CD14-positive monocyte (primary cell): Measurements from ENCODE around the gene RPL10L. TPM values are rescaled to one million over a fixed set of nuclear protein-coding genes. Genes with fewer than 3 reads are reported as not detected.
A peak's percentile ranks its signal among the peaks of the same experiment; 100 is the strongest.

Source experiments
- DNase-seq, 3 donors: peaks; one replicate each; pipeline ENCODE4 v3.0.0-alpha.2; 2011 to 2022
- H2AFZ ChIP-seq: 2 replicates; pipeline ENCODE4 v1.6.0; 2012; ENCODE audit warnings: mild to moderate bottlenecking, low read depth, low read length, inconsistent platforms; ENCODE audit not compliant: insufficient read depth, poor library complexity, severe bottlenecking
- H3K27ac ChIP-seq, 2 donors: 1 replicate in 1 of 2; 2 replicates in 1 of 2; pipeline ENCODE4 v1.5.1; 2012 to 2013; ENCODE audit warnings: low read length in 2 of 2, control low read depth in 1 of 2, inconsistent platforms in 1 of 2, low read depth in 1 of 2, mild to moderate bottlenecking in 1 of 2
- H3K27me3 ChIP-seq, 2 donors: one replicate each; pipeline versions ENCODE4 v1.6.0 to v1.6.1; 2011 to 2013; ENCODE audit warnings: low read length in 2 of 2; ENCODE audit not compliant: control insufficient read depth in 2 of 2, insufficient read depth in 2 of 2
- H3K36me3 ChIP-seq, 2 donors: replicated peaks in 1 of 2; 1 replicate in 1 of 2; 2 replicates in 1 of 2; pipeline versions ENCODE4 v1.5.1 to v1.6.1; 2012 to 2013; ENCODE audit warnings: low read length in 2 of 2, control low read depth in 1 of 2, inconsistent platforms in 1 of 2, mild to moderate bottlenecking in 1 of 2; ENCODE audit not compliant: insufficient read depth in 2 of 2, control insufficient read depth in 1 of 2
- H3K4me1 ChIP-seq, 2 donors: 1 replicate in 1 of 2; 2 replicates in 1 of 2; pipeline versions ENCODE4 v1.5.1 to v1.6.1; 2012 to 2013; ENCODE audit warnings: low read length in 2 of 2, control low read depth in 1 of 2, inconsistent platforms in 1 of 2, mild to moderate bottlenecking in 1 of 2, moderate library complexity in 1 of 2; ENCODE audit not compliant: insufficient read depth in 2 of 2, control insufficient read depth in 1 of 2
- H3K4me2 ChIP-seq: replicated peaks from 2 replicates; pipeline ENCODE3; 2012; ENCODE audit warnings: low read length, moderate library complexity, mild to moderate bottlenecking; ENCODE audit not compliant: poor library complexity, severe bottlenecking; ENCODE audit errors: extremely low read depth
- H3K4me3 ChIP-seq, 3 experiments: fragments of 200-600 bp in 1 of 3; sonication (generic) in 1 of 3; replicated peaks in 1 of 3; 1 replicate in 2 of 3; 2 replicates in 1 of 3; pipeline ENCODE4 v1.5.1; 2011 to 2013; ENCODE audit warnings: low read length in 3 of 3, mild to moderate bottlenecking in 3 of 3, control low read depth in 2 of 3, low read depth in 2 of 3, inconsistent platforms in 1 of 3, moderate library complexity in 1 of 3
- H3K79me2 ChIP-seq: 2 replicates; pipeline ENCODE4 v1.6.0; 2012; ENCODE audit warnings: mild to moderate bottlenecking, control low read depth, inconsistent platforms, low read length, moderate library complexity; ENCODE audit not compliant: insufficient read depth
- H3K9ac ChIP-seq: 2 replicates; pipeline ENCODE4 v1.6.0; 2017; ENCODE audit warnings: low read length, mild to moderate bottlenecking; ENCODE audit not compliant: insufficient read depth, poor library complexity, severe bottlenecking
- H3K9me3 ChIP-seq, 2 donors: replicated peaks in 1 of 2; 1 replicate in 1 of 2; 2 replicates in 1 of 2; pipeline versions ENCODE4 v1.5.1 to v1.6.1; 2012 to 2013; ENCODE audit warnings: low read length in 2 of 2, control low read depth in 1 of 2; ENCODE audit not compliant: control insufficient read depth in 1 of 2, insufficient read depth in 1 of 2
- H4K20me1 ChIP-seq: 2 replicates; pipeline ENCODE4 v1.6.0; 2012; ENCODE audit warnings: mild to moderate bottlenecking, low read length, control low read depth, moderate library complexity; ENCODE audit not compliant: insufficient read depth
- H3K27ac Mint-ChIP-seq, 7 donors: one replicate each; pipeline ENCODE4 v1.8.0; 2020; ENCODE audit warnings: mild to moderate bottlenecking in 7 of 7, mixed read lengths in 7 of 7, moderate library complexity in 6 of 7, inconsistent platforms in 2 of 7
- H3K27me3 Mint-ChIP-seq, 3 donors: one replicate each; pipeline ENCODE4 v1.8.0; 2021 to 2022; ENCODE audit warnings: low read depth in 3 of 3, mild to moderate bottlenecking in 3 of 3, mixed read lengths in 3 of 3, moderate library complexity in 3 of 3, inconsistent platforms in 1 of 3
- H3K36me3 Mint-ChIP-seq, 2 donors: one replicate each; pipeline ENCODE4 v1.8.0; 2020; ENCODE audit warnings: mixed read lengths in 2 of 2, inconsistent platforms in 1 of 2, mild to moderate bottlenecking in 1 of 2
- H3K4me1 Mint-ChIP-seq: one replicate; pipeline ENCODE4 v1.8.0; 2020; ENCODE audit warnings: mild to moderate bottlenecking, mixed read lengths
- H3K4me3 Mint-ChIP-seq, 2 donors: one replicate each; pipeline ENCODE4 v1.8.0; 2020; ENCODE audit warnings: mild to moderate bottlenecking in 2 of 2, mixed read lengths in 2 of 2, moderate library complexity in 1 of 2
- H3K9me3 Mint-ChIP-seq, 7 donors: one replicate each; pipeline ENCODE4 v1.8.0; 2020 to 2022; ENCODE audit warnings: mixed read lengths in 7 of 7, mild to moderate bottlenecking in 6 of 7, moderate library complexity in 6 of 7, inconsistent platforms in 2 of 7
- WGBS: methylation state at CpG from one replicate; pipeline ENCODE4 v1.1.5; 2013; ENCODE audit warnings: missing lambda C conversion rate; ENCODE audit not compliant: insufficient coverage; 5-methylcytosine and 5-hydroxymethylcytosine counted together
- intact Hi-C, 2 donors: fragments of 100-400 bp; cut with micrococcal nuclease; formaldehyde crosslinking; loops; one replicate each; pipeline versions ENCODE4 v1.15.0 to v1.15.1; 2023
- polyA plus RNA-seq, 3 donors: library from polyadenylated mRNA; depleted of rRNA in 1 of 3; unstranded in 2 of 3; stranded (reverse) in 1 of 3; fragments of 300-500 nt in 2 of 3; fragments of >200 nt in 1 of 3; fragmentation: Illumina TruSeq in 2 of 3; gene quantifications; 1 replicate in 2 of 3; 2 replicates in 1 of 3; pipeline ENCODE4 v1.2.3, GENCODE V29; 2012 to 2021
- TF ChIP-seq, protein P1 (sequence below): fragments of 200-600 bp; IDR thresholded peaks from one replicate; pipeline ENCODE4 v1.8.0; 2022; ENCODE audit warnings: antibody characterized with exemption, mild to moderate bottlenecking

The RPL10L gene
- polyA plus RNA-seq, 3 donors: not detected

GRCh38 chr14:46686652-46687051, 35.1 kb upstream of the RPL10L start:
- H3K4me2 ChIP-seq: no peak overlapping the region
- peaks cover 11 to 14% of the 10 kb centered on the region in 2 donors for H3K9me3 ChIP-seq

GRCh38 chr14:46672128-46672527, 20.5 kb upstream of the RPL10L start:
- Mint-ChIP-seq H3K36me3 (no peaks in the 10 kb centered on the region), H3K4me1 (no peaks in the 10 kb centered on the region), H3K27ac (no peak overlapping the region), H3K27me3 (no peaks in the 10 kb centered on the region), H3K4me3 (no peak overlapping the region), H3K9me3 (peaks cover 0 to 6% (median 1%) of the 10 kb centered on the region in 7 donors)
- DNase-seq: no peak
- no peak overlapping the region for H3K4me2 ChIP-seq
- H3K4me1 ChIP-seq: no peaks in the 10 kb centered on the region
- H4K20me1 ChIP-seq: no peaks in the 10 kb centered on the region
- no peak overlapping the region for H2AFZ ChIP-seq
- no peak overlapping the region for H3K27ac ChIP-seq
- WGBS: no CpG with 5 or more reads among the region's 3 CpGs
- TF ChIP-seq, protein P1, sequence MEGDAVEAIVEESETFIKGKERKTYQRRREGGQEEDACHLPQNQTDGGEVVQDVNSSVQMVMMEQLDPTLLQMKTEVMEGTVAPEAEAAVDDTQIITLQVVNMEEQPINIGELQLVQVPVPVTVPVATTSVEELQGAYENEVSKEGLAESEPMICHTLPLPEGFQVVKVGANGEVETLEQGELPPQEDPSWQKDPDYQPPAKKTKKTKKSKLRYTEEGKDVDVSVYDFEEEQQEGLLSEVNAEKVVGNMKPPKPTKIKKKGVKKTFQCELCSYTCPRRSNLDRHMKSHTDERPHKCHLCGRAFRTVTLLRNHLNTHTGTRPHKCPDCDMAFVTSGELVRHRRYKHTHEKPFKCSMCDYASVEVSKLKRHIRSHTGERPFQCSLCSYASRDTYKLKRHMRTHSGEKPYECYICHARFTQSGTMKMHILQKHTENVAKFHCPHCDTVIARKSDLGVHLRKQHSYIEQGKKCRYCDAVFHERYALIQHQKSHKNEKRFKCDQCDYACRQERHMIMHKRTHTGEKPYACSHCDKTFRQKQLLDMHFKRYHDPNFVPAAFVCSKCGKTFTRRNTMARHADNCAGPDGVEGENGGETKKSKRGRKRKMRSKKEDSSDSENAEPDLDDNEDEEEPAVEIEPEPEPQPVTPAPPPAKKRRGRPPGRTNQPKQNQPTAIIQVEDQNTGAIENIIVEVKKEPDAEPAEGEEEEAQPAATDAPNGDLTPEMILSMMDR: no peak
- H3K9me3 ChIP-seq: peaks cover 0 to 6% of the 10 kb centered on the region in 2 donors
- H3K4me3 ChIP-seq: no peak overlapping the region
- intact Hi-C loops: no loop called here
- H3K79me2 ChIP-seq: no peaks in the 10 kb centered on the region
- H3K9ac ChIP-seq: no peak overlapping the region
- no peaks in the 10 kb centered on the region for H3K36me3 ChIP-seq
- no peaks in the 10 kb centered on the region for H3K27me3 ChIP-seq

More at GRCh38 chr14:46686652-46687051, 35.1 kb upstream of the RPL10L start:
- Histone ChIP-seq H3K79me2 (no peaks in the 10 kb centered on the region), H3K27me3 (no peaks in the 10 kb centered on the region), H3K36me3 (no peaks in the 10 kb centered on the region), H3K4me1 (no peaks in the 10 kb centered on the region), H2AFZ (no peak overlapping the region), H4K20me1 (no peaks in the 10 kb centered on the region), H3K27ac (no peak overlapping the region), H3K4me3 (no peak overlapping the region), H3K9ac (no peak overlapping the region)
- H3K9me3 Mint-ChIP-seq: peaks cover 0 to 19% (median 5%) of the 10 kb centered on the region in 7 donors
- no peaks in the 10 kb centered on the region for H3K27me3 Mint-ChIP-seq
- intact Hi-C loops: no loop called here
- no peak overlapping the region for H3K27ac Mint-ChIP-seq
- no CpG with 5 or more reads among the region's 4 CpGs for WGBS
- TF ChIP-seq, protein P1: no peak
- H3K36me3 Mint-ChIP-seq: no peaks in the 10 kb centered on the region
- DNase-seq: peak in 1 of 3 donors; percentile 26
- H3K4me3 Mint-ChIP-seq: no peak overlapping the region
- no peaks in the 10 kb centered on the region for H3K4me1 Mint-ChIP-seq
